Medulla oblongata (tissue), 1 donor: ENCODE results near the gene AOC1.
"Not testable (repeated sequence)": the region's sequence is repeated elsewhere in the genome, so short reads cannot be mapped to it uniquely, and the experiment has no call there.

ENCODE experiments used
- DNase-seq: peaks from one replicate; pipeline ENCODE4 v3.0.0-alpha.2; 2015; ENCODE audit errors: extremely low spot score

Gene AOC1

DNA sequence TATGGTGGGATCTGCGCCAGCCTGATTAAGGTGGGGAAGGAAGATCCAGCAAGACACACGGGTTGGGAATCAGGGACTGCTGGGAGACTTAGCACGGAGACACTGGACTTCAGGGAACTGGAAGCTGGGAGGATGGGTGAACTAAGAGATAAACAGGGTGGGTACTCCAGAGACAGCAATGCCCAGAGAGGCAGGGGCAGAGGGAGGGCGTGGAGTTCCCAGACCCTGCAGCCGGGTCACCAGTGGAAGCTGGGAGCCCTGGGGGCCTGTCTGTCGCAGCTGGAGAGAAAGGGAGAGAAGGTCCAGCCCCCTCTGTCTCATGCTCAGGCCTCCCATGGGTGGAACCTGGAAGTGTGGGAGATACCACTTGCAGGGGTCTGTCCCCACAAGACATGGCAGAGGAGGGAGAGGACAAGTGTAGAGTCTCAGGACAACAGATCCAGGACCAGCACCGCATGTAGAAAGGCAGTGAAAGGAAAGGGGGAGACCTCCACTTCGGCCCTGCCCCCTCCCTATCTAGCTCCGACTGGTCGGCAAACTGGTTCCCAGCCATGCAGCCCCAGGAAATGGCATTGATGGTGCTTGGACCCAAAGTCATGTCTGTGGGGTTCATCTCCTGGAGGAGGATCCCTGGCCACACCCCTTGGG is 44.4 kb downstream of the AOC1 start:
- no peak for DNase-seq

DNA sequence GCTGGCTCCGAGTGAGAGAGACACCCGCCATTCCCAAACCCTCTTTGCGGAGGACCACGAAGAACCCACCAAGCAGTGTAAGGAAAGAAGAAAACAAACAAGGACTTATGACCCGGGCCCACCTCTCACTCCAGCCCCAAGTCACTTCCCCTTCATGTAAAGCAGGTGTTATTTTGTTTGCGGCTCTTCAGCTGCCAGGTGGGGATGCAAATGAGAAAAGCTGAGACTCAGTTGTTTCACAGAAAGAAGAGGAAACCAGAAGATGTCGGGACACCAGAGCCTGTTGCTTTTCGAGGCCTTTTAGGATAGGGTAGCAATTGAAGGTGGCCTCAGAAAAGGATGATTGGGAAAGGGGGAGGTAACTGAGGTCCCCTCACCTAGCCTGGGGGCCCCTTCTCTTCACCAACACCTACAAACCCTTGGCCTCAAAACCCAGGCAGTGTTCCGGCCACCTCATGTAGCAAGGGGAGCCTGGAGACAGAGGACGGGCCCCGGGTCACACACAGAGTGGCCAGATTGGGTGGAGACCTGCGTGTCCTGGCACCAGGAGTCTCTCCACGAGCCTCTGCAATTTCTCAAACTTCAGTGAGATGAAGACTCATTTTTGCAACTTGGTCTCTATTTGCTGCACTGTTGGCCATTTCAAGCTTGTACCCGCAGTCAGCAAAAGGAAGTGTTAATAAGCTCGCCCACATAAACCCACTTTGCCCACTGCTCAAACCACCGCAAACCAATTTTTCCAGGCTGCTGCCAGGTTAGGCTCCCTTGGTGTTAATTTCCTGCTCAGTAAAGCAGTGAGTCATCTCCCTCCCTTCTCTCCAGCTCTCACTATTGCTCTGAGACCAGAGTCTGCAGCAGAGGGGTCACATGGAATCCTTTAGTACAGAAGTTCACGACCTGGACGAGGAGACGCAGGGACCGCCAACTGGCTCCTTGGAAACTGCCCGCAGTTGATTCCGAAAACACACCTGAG is 45.5 kb downstream of the AOC1 start:
- no peak for DNase-seq

DNA sequence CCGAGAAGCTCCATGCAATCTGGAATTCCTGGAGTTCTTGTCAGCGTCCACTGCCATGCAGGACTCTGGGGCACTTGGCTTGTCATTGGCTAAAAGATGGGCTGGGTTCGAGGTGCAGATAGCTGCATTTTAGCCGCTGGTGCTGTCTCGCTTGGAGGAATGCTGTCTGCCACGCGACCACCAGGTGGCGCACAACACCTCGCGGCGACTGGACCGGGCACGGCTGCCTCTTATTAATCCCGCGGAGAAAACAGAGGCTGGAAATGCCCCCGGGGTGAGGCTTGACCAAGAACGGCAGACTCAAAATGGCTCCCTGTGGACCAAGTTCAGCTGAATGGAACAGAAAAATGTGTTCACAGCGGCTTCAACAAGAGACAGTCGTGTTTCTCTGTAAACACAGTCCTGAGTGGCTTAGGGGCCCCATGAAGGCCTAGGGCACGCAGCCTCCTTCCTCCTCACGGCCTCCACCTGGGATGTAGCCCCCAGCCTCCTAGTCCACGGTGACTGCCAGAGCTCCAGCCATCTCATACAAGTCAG is 46.2 kb downstream of the AOC1 start:
- peak; percentile 68 for DNase-seq

DNA sequence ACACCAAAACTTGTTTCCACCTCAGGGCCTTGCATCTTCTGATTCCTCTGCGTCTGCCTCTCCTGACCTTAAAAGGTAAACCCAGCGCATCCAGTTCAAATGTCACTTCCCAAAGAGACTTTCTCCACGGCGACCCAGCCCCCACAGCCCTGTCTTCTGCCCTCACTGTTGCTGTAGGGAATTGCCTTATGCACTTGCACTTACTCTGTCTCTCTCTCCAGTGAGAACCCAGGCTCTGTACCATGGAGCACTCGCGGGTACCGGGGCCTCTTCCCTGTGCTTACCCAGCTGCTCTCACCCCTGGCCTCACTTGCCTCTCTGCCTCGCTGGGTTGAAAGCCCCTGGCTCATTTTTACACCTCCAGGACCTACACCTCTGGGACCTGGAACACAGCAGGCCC is 48.4 kb downstream of the AOC1 start:
- no peak for DNase-seq

DNA sequence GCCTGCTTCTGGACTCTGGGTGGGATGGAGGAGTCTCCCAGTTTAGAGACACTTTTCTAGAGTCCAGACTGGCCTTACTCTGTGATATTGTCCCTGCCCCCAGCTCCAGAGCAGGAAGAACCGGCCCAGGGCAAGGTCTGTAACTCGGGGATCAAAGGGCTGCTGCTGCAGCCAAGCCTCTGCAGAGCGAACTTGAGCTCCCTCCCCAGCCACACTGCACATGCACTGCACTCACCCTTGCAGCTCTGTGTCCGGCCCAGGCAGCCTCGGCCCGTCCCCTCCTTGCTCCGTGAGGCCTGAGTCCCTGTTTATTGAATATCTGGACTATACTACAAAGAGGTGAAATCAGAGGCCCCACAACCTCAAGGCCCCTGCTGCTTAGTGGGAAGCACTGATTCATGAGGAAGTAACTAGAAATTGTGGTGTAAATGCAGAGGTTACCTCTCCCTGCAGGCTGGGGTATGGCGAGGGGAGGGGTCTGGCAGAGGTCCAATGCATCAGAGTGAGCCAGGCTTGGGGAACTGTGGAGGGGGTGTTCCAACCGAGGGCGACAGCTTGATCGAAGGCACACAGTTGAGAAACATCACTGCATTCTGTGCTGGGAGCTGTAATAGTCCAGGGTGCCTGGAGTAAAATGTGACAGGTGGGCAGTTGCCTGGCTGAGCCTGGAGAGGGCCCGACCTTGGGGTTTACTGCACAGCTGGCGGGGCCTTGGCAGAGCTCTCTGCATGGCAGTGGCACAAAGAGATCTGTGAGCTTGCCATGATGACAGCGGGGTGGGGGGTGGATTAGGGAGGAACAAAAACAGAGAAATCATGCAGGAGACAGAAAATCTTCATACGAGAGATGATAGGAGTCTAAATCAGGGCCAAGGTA is 49.1 kb downstream of the AOC1 start:
- no peak for DNase-seq

DNA sequence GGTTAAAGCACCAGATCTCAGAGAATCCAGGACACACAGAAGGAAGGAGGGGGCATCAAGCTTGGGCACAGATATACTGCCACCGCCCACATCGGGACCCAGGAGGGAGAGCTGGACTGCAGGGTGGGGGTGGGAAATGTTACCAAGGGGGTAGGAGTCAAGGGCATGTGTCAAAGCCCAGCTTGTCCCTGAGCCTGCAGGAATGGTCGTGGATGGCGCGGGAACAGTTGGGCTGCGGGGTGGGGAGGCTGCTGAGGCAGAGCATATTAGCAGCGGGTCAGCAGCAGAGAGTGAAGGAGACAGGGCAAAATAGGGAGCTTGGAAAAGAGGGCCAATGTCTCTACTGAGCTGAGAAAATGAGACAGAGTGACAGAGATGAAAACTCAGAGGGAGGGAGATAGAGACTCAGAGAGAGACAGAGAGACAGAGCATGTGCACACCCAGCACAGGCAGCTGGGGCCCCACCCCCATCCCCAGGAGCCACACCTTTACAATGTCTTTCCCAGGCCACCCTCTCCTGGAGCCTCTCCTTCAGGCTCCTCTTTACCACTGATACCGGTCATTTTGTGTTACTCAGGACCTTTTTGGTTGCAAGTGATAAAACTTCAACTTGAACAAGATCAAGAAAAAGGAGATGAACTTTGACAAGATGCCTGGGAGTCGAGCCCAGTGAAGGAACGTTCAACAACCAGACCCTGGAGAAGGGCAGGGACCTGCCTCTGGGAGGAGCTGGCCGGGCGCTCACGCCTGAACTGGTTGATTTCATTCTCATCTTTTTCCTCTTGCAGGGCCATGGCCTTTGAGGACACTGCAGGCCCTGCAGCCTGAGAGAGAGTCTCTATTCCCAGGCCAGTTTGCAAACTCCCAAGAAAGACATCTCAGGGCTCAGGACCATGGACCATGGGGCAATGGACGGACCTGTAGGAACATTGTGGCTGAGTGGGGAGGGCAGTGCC is 50.0 kb downstream of the AOC1 start:
- DNase-seq: no peak

DNA sequence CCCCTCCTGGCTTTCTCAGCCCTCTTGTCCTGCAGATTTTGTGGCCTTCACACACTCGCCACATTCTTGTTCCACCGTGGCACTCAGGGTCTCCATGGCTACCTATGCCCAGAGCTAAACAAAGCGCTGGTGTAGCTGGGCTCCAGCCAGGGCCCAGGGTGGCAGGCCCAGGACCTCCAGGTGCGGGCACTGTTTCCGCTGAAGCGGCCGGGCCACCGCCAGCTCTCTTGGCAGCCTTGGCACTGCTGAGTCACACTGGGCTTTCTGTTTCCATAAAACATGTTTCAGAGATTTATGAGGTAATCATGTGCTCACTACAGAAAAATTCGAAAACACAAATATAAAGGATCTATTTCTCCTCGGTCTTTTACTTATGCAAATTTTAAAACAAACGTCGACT is 51.3 kb downstream of the AOC1 start:
- peak; percentile 59 for DNase-seq

DNA sequence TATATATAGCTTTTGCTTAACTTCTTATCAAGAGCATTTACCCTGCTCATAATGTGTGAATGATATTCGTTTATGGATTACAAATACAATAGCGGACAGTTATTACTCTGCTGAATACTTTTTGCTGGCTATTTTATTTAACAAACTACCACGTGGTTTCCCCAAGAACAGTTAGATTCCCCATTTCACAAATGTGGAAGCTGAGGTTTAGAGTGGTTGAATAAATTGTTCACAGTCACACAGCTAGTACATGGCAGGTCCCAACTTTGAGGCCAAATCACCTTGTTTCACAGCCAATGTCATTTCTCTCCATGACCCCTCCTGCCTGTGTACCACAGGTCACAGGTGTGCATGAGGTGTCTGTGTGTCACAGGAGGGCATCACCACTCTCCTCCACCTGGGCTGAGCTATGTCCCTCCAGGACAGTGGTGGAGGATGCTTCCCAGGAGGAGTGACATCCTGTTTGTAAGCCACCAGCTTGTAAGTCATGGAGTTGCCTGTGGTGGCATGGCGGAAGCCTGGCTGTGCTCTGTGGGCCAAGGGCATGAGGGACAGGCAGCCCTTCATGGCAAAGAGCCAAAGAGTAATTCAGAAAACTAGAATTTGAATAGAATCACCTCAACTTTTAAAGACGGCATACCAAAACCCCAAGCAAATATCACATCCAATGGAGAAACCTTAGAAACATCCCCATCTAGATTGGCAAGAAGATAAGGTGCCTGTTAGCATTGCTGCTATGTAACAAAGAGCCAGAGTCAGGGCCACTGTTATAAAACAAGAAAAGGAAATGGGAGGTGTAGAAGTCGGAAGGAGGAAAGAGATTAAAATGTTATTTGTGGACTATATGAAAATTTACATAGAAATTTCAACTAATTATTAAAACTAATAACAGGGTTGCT is 51.9 kb downstream of the AOC1 start:
- DNase-seq: no peak

DNA sequence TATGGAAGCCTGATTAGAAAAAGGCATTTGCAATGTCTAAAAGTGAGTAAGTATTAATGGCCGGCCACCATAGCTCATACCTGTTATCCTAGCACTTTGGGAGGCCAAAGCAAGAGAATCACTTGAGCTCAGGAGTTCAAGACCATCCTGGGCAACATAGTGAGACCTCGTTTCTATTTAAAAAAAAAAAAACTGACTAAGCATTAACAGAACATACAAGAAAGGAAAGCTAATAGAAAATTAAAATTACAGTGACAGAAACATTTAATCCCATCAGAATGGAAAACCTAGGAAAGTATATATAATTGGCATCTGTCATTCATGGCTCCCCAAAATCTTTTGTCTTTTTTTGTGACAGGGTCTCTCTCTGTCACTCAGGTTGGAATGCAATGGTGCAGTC is 55.9 kb downstream of the AOC1 start:
- DNase-seq: no peak

DNA sequence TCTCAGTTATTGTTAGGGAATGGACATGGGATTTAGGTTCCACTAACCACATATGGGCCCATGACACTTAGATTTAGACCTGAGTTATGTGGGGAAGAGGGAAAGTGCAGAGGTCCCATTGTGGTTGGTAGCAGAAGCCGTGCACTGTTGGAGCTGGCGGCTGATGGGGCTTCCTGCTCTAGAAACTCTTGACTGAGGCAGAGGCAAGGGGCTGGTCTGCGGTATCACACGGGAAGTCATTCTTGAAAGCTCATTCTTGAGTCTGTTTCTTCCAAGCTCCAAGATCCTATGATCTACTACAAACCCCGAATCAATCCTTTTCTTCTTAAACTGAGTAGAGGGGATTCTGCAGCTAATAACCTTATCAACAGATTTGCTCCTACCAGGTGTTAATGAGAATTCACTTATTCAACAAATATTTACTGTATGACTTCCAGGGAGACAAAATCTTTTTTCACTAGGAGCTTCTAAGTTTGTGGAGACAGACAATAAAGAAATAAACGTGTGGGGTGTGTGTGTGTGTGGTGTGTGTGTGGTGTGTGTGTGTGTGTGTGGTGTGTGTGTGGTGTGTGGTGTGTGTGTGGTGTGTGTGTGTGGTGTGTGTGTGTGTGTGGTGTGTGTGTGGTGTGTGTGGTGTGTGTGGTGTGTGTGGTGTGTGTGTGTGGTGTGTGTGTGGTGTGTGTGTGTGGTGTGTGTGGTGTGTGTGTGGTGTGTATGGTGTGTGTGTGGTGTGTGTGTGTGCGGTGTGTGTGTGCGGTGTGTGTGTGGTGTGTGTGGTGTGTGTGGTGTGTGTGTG is 57.1 kb downstream of the AOC1 start:
- no peak for DNase-seq

DNA sequence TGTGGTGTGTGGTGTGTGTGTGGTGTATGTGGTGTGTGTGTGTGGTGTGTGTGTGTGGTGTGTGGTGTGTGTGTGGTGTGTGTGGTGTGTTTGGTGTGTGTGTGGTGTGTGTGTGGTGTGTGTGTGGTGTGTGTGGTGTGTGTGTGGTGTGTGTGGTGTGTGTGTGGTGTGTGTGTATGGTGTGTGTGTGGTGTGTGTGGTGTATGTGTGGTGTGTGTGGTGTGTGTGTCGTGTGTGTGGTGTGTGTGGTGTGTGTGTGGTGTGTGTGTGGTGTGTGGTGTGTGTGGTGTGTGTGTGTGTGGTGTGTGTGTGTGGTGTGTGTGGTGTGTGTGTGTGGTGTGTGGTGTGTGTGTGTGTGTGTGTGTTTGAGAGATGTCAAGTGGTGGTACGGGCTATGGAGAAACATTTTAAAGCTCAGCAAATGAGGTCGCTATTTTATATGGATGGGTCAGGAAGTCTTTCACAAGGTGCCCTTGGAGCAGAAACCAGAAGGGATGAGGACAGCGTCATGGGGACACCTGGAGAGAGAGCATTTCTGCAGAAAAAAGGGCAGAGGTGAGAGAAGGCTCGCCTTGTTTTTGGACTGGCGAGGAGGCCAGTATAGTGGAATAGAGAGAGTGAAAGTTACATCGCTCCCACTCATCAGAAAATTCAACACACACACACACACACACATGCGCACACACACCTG is 58.1 kb downstream of the AOC1 start:
- DNase-seq: not testable (repeated sequence)

DNA sequence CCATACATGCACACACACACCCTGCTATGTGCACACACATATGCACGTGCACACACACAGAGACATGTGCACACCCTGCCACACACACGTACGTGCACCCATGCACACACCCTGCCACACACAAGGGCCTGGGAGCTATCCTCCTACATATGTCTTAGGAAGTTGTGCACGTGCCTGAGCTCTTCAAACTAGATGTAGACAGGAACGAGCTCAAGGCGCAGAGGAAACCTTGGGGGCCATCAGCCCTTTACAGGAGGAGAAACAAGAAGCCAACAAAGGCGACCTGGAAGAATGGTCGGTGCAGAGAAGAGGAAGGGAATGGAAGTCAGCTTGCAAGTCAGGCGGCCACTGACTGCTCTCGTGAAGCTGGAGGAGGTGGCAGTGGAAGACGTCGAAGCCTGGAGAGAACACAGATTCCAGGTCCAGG is 58.7 kb downstream of the AOC1 start:
- DNase-seq: no peak
